ENCODE data around the gene GSTO2.
"Not testable (repeated sequence)": the region's sequence is repeated elsewhere in the genome, so short reads cannot be mapped to it uniquely, and the experiment has no call there.

The GSTO2 gene

GRCh38 chr10:104242545-104242944 lies 26.4 kb upstream of the GSTO2 start:
- Histone ChIP-seq H3K4me1 (ENCODE audit: control insufficient read depth, insufficient read depth, low read length, poor library complexity, severe bottlenecking) (no peaks in the 10 kb centered on the region), H3K27ac (ENCODE audit: low read depth, low read length, severe bottlenecking) (no peak overlapping the region), H3K36me3 (ENCODE audit: control insufficient read depth, insufficient read depth, low read length) (no peaks in the 10 kb centered on the region), H3K4me3 (ENCODE audit: extremely low read depth, insufficient read depth, low read length, poor library complexity, severe bottlenecking) (no peak overlapping the region), H3K9me3 (ENCODE audit: control insufficient read depth, low read length) (peaks cover 4% of the 10 kb centered on the region)

- H3K36me3 ChIP-seq (ENCODE audit: control insufficient read depth, insufficient read depth, low read length); H3K27ac ChIP-seq (ENCODE audit: low read depth, low read length, severe bottlenecking); H3K4me3 ChIP-seq (ENCODE audit: extremely low read depth, insufficient read depth, low read length, poor library complexity, severe bottlenecking); H3K4me1 ChIP-seq (ENCODE audit: control insufficient read depth, insufficient read depth, low read length, poor library complexity, severe bottlenecking); H3K9me3 ChIP-seq (ENCODE audit: control insufficient read depth, low read length): not testable (repeated sequence)
- WGBS, 2 experiments (ENCODE audit: insufficient coverage in 2 of 2) = 86 to 92% methylated on average over 3 of the region's 3 CpGs
These were observed 26.0 kb upstream of the GSTO2 start for GRCh38 chr10:104243009-104243408.

GRCh38 chr10:104243512-104243911 lies 25.5 kb upstream of the GSTO2 start:
- H3K4me1 ChIP-seq (ENCODE audit: control insufficient read depth, insufficient read depth, low read length, poor library complexity, severe bottlenecking) = no peaks in the 10 kb centered on the region
- WGBS, 2 experiments (ENCODE audit: insufficient coverage in 2 of 2) = 95 to 100% methylated on average over 3 to 5 of the region's 5 CpGs
- peaks cover 4% of the 10 kb centered on the region for H3K9me3 ChIP-seq (ENCODE audit: control insufficient read depth, low read length)
- H3K4me3 ChIP-seq (ENCODE audit: extremely low read depth, insufficient read depth, low read length, poor library complexity, severe bottlenecking) = no peak overlapping the region
- H3K36me3 ChIP-seq (ENCODE audit: control insufficient read depth, insufficient read depth, low read length) = no peaks in the 10 kb centered on the region
- H3K27ac ChIP-seq (ENCODE audit: low read depth, low read length, severe bottlenecking) = no peak overlapping the region

GRCh38 chr10:104245066-104245632 lies 23.8 kb upstream of the GSTO2 start:
- no peaks in the 10 kb centered on the region for H3K36me3 ChIP-seq (ENCODE audit: control insufficient read depth, insufficient read depth, low read length)
- no peak overlapping the region for H3K27ac ChIP-seq (ENCODE audit: low read depth, low read length, severe bottlenecking)
- WGBS, 2 experiments (ENCODE audit: insufficient coverage in 2 of 2) = 95 to 96% methylated on average over 20 to 31 of the region's 34 CpGs
- no peaks in the 10 kb centered on the region for H3K4me1 ChIP-seq (ENCODE audit: control insufficient read depth, insufficient read depth, low read length, poor library complexity, severe bottlenecking)
- peaks cover 4% of the 10 kb centered on the region for H3K9me3 ChIP-seq (ENCODE audit: control insufficient read depth, low read length)
- no peak overlapping the region for H3K4me3 ChIP-seq (ENCODE audit: extremely low read depth, insufficient read depth, low read length, poor library complexity, severe bottlenecking)

- no peaks in the 10 kb centered on the region for H3K36me3 ChIP-seq (ENCODE audit: control insufficient read depth, insufficient read depth, low read length)
- H3K9me3 ChIP-seq (ENCODE audit: control insufficient read depth, low read length) = peaks cover 4% of the 10 kb centered on the region
- WGBS, 2 experiments (ENCODE audit: insufficient coverage in 2 of 2) = 83 to 92% methylated on average over 1 of the region's 2 CpGs
- H3K4me3 ChIP-seq (ENCODE audit: extremely low read depth, insufficient read depth, low read length, poor library complexity, severe bottlenecking) = no peak overlapping the region
- no peak overlapping the region for H3K27ac ChIP-seq (ENCODE audit: low read depth, low read length, severe bottlenecking)
- no peaks in the 10 kb centered on the region for H3K4me1 ChIP-seq (ENCODE audit: control insufficient read depth, insufficient read depth, low read length, poor library complexity, severe bottlenecking)
These were observed 22.0 kb upstream of the GSTO2 start for GRCh38 chr10:104246976-104247375.

- Histone ChIP-seq H3K9me3 (ENCODE audit: control insufficient read depth, low read length) (peaks cover 4% of the 10 kb centered on the region), H3K36me3 (ENCODE audit: control insufficient read depth, insufficient read depth, low read length) (no peaks in the 10 kb centered on the region), H3K4me1 (ENCODE audit: control insufficient read depth, insufficient read depth, low read length, poor library complexity, severe bottlenecking) (peaks cover under 1% of the 10 kb centered on the region), H3K4me3 (ENCODE audit: extremely low read depth, insufficient read depth, low read length, poor library complexity, severe bottlenecking) (no peak overlapping the region), H3K27ac (ENCODE audit: low read depth, low read length, severe bottlenecking) (no peak overlapping the region)
- WGBS, 2 experiments (ENCODE audit: insufficient coverage in 2 of 2) = 80 to 100% methylated on average over 1 of the region's 3 CpGs
These were observed 21.4 kb upstream of the GSTO2 start for GRCh38 chr10:104247513-104248146.

GRCh38 chr10:104248931-104249330 lies 20.1 kb upstream of the GSTO2 start:
- H3K36me3 ChIP-seq (ENCODE audit: control insufficient read depth, insufficient read depth, low read length); H3K4me3 ChIP-seq (ENCODE audit: extremely low read depth, insufficient read depth, low read length, poor library complexity, severe bottlenecking); H3K9me3 ChIP-seq (ENCODE audit: control insufficient read depth, low read length); H3K27ac ChIP-seq (ENCODE audit: low read depth, low read length, severe bottlenecking): not testable (repeated sequence)
- 90 to 92% methylated on average over 11 of the region's 11 CpGs for WGBS, 2 experiments (ENCODE audit: insufficient coverage in 2 of 2)
- H3K4me1 ChIP-seq (ENCODE audit: control insufficient read depth, insufficient read depth, low read length, poor library complexity, severe bottlenecking) = peaks cover 11% of the 10 kb centered on the region

GRCh38 chr10:104250371-104250770 lies 18.6 kb upstream of the GSTO2 start:
- Histone ChIP-seq H3K27ac (ENCODE audit: low read depth, low read length, severe bottlenecking) (no peak overlapping the region), H3K4me3 (ENCODE audit: extremely low read depth, insufficient read depth, low read length, poor library complexity, severe bottlenecking) (no peak overlapping the region), H3K36me3 (ENCODE audit: control insufficient read depth, insufficient read depth, low read length) (no peaks in the 10 kb centered on the region), H3K9me3 (ENCODE audit: control insufficient read depth, low read length) (peaks cover 4% of the 10 kb centered on the region), H3K4me1 (ENCODE audit: control insufficient read depth, insufficient read depth, low read length, poor library complexity, severe bottlenecking) (peaks cover 11% of the 10 kb centered on the region)
- 33 to 100% methylated on average over 1 of the region's 1 CpG for WGBS, 2 experiments (ENCODE audit: insufficient coverage in 2 of 2)

GRCh38 chr10:104251443-104251842 lies 17.5 kb upstream of the GSTO2 start:
- no peak overlapping the region for H3K4me3 ChIP-seq (ENCODE audit: extremely low read depth, insufficient read depth, low read length, poor library complexity, severe bottlenecking)
- peaks cover 14% of the 10 kb centered on the region for H3K4me1 ChIP-seq (ENCODE audit: control insufficient read depth, insufficient read depth, low read length, poor library complexity, severe bottlenecking)
- H3K36me3 ChIP-seq (ENCODE audit: control insufficient read depth, insufficient read depth, low read length) = peaks cover under 1% of the 10 kb centered on the region
- no peak overlapping the region for H3K27ac ChIP-seq (ENCODE audit: low read depth, low read length, severe bottlenecking)
- 92% methylated on average over 4 of the region's 6 CpGs; no CpG with 5 or more reads in 1 of the 2 experiments for WGBS, 2 experiments (ENCODE audit: insufficient coverage in 2 of 2)
- peaks cover 4% of the 10 kb centered on the region for H3K9me3 ChIP-seq (ENCODE audit: control insufficient read depth, low read length)

- peaks cover 10% of the 10 kb centered on the region for H3K36me3 ChIP-seq (ENCODE audit: control insufficient read depth, insufficient read depth, low read length)
- no peak overlapping the region for H3K4me3 ChIP-seq (ENCODE audit: extremely low read depth, insufficient read depth, low read length, poor library complexity, severe bottlenecking)
- H3K27ac ChIP-seq (ENCODE audit: low read depth, low read length, severe bottlenecking) = no peak overlapping the region
- peaks cover 16% of the 10 kb centered on the region for H3K4me1 ChIP-seq (ENCODE audit: control insufficient read depth, insufficient read depth, low read length, poor library complexity, severe bottlenecking)
- H3K9me3 ChIP-seq (ENCODE audit: control insufficient read depth, low read length) = no peaks in the 10 kb centered on the region
These were observed 16.6 kb upstream of the GSTO2 start for GRCh38 chr10:104252368-104252767.

- Histone ChIP-seq H3K9me3 (ENCODE audit: control insufficient read depth, low read length) (no peaks in the 10 kb centered on the region), H3K27ac (ENCODE audit: low read depth, low read length, severe bottlenecking) (no peak overlapping the region), H3K36me3 (ENCODE audit: control insufficient read depth, insufficient read depth, low read length) (peaks cover 16% of the 10 kb centered on the region), H3K4me3 (ENCODE audit: extremely low read depth, insufficient read depth, low read length, poor library complexity, severe bottlenecking) (no peak overlapping the region), H3K4me1 (ENCODE audit: control insufficient read depth, insufficient read depth, low read length, poor library complexity, severe bottlenecking) (peaks cover 19% of the 10 kb centered on the region)
- WGBS, 2 experiments (ENCODE audit: insufficient coverage in 2 of 2) = 30% methylated on average over 2 of the region's 2 CpGs; no CpG with 5 or more reads in 1 of the 2 experiments
These were observed 15.9 kb upstream of the GSTO2 start for GRCh38 chr10:104253106-104253505.

Data from mesodermal cell (in vitro differentiated cells).